Neural progenitor cell (in vitro differentiated cells): ENCODE results near the gene CCDC85C. TPM values are rescaled to one million over a fixed set of nuclear protein-coding genes. Genes with fewer than 3 reads are reported as not detected.

Experiments
- DNase-seq: peaks from one replicate; pipeline ENCODE4 v3.0.0-alpha.2; 2016; ENCODE audit warnings: low spot score
- H2AFZ ChIP-seq: fragments of 200-600 bp; sonication (generic); replicated peaks from 2 replicates; pipeline ENCODE4 v1.6.1; 2016; ENCODE audit warnings: antibody characterized with exemption
- H3F3A ChIP-seq: fragments of 200-600 bp; sonication (generic); 2 replicates; pipeline ENCODE4 v1.6.1; 2016; ENCODE audit warnings: antibody characterized with exemption, low read depth
- H3K27ac ChIP-seq: fragments of 200-600 bp; sonication (generic); 2 replicates; pipeline ENCODE4 v1.5.1; 2016; ENCODE audit warnings: mild to moderate bottlenecking
- H3K27me3 ChIP-seq: fragments of 200-600 bp; sonication (generic); 2 replicates; pipeline ENCODE4 v1.6.1; 2016; ENCODE audit warnings: mild to moderate bottlenecking, moderate library complexity
- H3K36me3 ChIP-seq: fragments of 200-600 bp; sonication (generic); 2 replicates; pipeline ENCODE4 v1.5.1; 2016
- H3K4me1 ChIP-seq: fragments of 200-600 bp; sonication (generic); 2 replicates; pipeline ENCODE4 v1.6.1; 2016; ENCODE audit warnings: mixed run types
- H3K4me2 ChIP-seq: fragments of 200-600 bp; sonication (generic); 2 replicates; pipeline ENCODE4 v1.6.1; 2016
- H3K4me3 ChIP-seq: fragments of 200-600 bp; sonication (generic); 2 replicates; pipeline ENCODE4 v1.5.1; 2016
- H3K79me2 ChIP-seq: fragments of 200-600 bp; sonication (generic); 2 replicates; pipeline ENCODE4 v1.6.1; 2016; ENCODE audit warnings: low read depth
- H3K9ac ChIP-seq: fragments of 200-600 bp; sonication (generic); 2 replicates; pipeline ENCODE4 v1.6.1; 2016
- H3K9me3 ChIP-seq: fragments of 200-600 bp; sonication (generic); 2 replicates; pipeline ENCODE4 v1.5.1; 2016; ENCODE audit warnings: low read depth
- H4K20me1 ChIP-seq: fragments of 200-600 bp; sonication (generic); 2 replicates; pipeline ENCODE4 v1.6.1; 2016; ENCODE audit warnings: low read depth
- H3K27ac Mint-ChIP-seq: 3 replicates; pipeline ENCODE4 v1.8.0; 2021; ENCODE audit warnings: mixed read lengths
- H3K27me3 Mint-ChIP-seq: 2 replicates; pipeline ENCODE4 v1.8.0; 2022; ENCODE audit warnings: low read depth, mild to moderate bottlenecking, inconsistent platforms, moderate library complexity, mixed read lengths; ENCODE audit not compliant: insufficient read depth
- H3K36me3 Mint-ChIP-seq: 3 replicates; pipeline ENCODE4 v1.8.0; 2021; ENCODE audit warnings: mixed read lengths
- H3K4me1 Mint-ChIP-seq: 3 replicates; pipeline ENCODE4 v1.8.0; 2021; ENCODE audit warnings: mixed read lengths
- H3K4me3 Mint-ChIP-seq: 3 replicates; pipeline ENCODE4 v1.8.0; 2021; ENCODE audit warnings: mild to moderate bottlenecking, moderate library complexity, mixed read lengths
- H3K9me3 Mint-ChIP-seq: 3 replicates; pipeline ENCODE4 v1.8.0; 2020; ENCODE audit warnings: mixed read lengths
- EZH2 ChIP-seq: fragments of 200-600 bp; sonication (generic); IDR thresholded peaks from 2 replicates; pipeline ENCODE4 v1.6.1; 2017; ENCODE audit warnings: antibody characterized with exemption, mild to moderate bottlenecking, moderate library complexity
- EZH2phosphoT487 ChIP-seq: fragments of 200-600 bp; sonication (generic); IDR thresholded peaks from 2 replicates; pipeline ENCODE4 v1.6.1; 2017; ENCODE audit warnings: antibody characterized with exemption
- total RNA-seq: library from RNA; depleted of rRNA; stranded (reverse); fragments of >200 nt; gene quantifications from 2 replicates; pipeline ENCODE4 v1.2.3, GENCODE V29; 2015; ENCODE audit warnings: low replicate concordance
- TF ChIP-seq, protein P1 (sequence below): fragments of 200-600 bp; sonication (generic); IDR thresholded peaks from 2 replicates; pipeline ENCODE4 v1.5.1; 2017; ENCODE audit warnings: antibody characterized with exemption, mild to moderate bottlenecking

CCDC85C gene
- total RNA-seq, 1 donor from 2014 or later, result 19.0 TPM

GRCh38 chr14:99573436-99574098 lies 30.4 kb downstream of the CCDC85C start:
- peaks cover 12% of the 10 kb centered on the region for H3K27me3 Mint-ChIP-seq
- Histone ChIP-seq H3K9me3 (no peaks in the 10 kb centered on the region), H3K4me2 (peak overlapping the region; percentile 60), H3F3A (peaks cover 48% of the 10 kb centered on the region), H3K79me2 (peaks cover 87% of the 10 kb centered on the region), H3K9ac (no peak overlapping the region), H2AFZ (no peak overlapping the region), H3K27me3 (no peaks in the 10 kb centered on the region), H3K4me3 (no peak overlapping the region), H3K36me3 (no peaks in the 10 kb centered on the region), H4K20me1 (peaks cover 99% of the 10 kb centered on the region), H3K27ac (no peak overlapping the region), H3K4me1 (peaks cover 70% of the 10 kb centered on the region)
- DNase-seq, result no peak
- peaks cover 91% of the 10 kb centered on the region for H3K4me1 Mint-ChIP-seq
- peak overlapping the region; percentile 97 for H3K27ac Mint-ChIP-seq
- H3K4me3 Mint-ChIP-seq, result peak overlapping the region; percentile 80
- no peak for TF ChIP-seq EZH2phosphoT487
- TF ChIP-seq, protein P1, sequence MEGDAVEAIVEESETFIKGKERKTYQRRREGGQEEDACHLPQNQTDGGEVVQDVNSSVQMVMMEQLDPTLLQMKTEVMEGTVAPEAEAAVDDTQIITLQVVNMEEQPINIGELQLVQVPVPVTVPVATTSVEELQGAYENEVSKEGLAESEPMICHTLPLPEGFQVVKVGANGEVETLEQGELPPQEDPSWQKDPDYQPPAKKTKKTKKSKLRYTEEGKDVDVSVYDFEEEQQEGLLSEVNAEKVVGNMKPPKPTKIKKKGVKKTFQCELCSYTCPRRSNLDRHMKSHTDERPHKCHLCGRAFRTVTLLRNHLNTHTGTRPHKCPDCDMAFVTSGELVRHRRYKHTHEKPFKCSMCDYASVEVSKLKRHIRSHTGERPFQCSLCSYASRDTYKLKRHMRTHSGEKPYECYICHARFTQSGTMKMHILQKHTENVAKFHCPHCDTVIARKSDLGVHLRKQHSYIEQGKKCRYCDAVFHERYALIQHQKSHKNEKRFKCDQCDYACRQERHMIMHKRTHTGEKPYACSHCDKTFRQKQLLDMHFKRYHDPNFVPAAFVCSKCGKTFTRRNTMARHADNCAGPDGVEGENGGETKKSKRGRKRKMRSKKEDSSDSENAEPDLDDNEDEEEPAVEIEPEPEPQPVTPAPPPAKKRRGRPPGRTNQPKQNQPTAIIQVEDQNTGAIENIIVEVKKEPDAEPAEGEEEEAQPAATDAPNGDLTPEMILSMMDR, result no peak
- no peak for TF ChIP-seq EZH2
- no peaks in the 10 kb centered on the region for H3K9me3 Mint-ChIP-seq
- peaks cover 7% of the 10 kb centered on the region for H3K36me3 Mint-ChIP-seq

DNA sequence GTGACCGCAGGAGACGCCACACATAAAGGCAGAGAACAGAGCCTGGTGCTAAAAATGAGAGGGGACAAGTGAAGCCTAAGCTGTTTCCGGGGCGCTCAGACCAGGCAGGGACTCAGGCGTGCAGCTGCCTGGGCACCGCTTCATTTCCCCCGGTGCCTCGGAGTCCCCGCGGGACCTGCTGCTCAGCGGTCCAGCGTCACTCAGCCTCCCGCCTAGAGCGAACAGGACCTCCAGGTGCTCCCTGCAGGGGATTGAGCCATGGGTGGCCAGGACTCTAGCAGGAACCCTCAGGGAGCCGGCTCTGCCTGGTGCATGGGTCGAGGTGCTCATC lies 31.0 kb downstream of the CCDC85C start:
- Mint-ChIP-seq H3K27me3 (peaks cover 11% of the 10 kb centered on the region), H3K9me3 (no peaks in the 10 kb centered on the region), H3K36me3 (peaks cover 7% of the 10 kb centered on the region), H3K4me3 (peak overlapping the region; percentile 57), H3K4me1 (peaks cover 91% of the 10 kb centered on the region), H3K27ac (no peak overlapping the region)
- peaks cover 48% of the 10 kb centered on the region for H3F3A ChIP-seq
- H4K20me1 ChIP-seq, result peaks cover 100% of the 10 kb centered on the region
- no peaks in the 10 kb centered on the region for H3K36me3 ChIP-seq
- H3K9ac ChIP-seq, result no peak overlapping the region
- H2AFZ ChIP-seq, result no peak overlapping the region
- H3K27me3 ChIP-seq, result no peaks in the 10 kb centered on the region
- no peak overlapping the region for H3K27ac ChIP-seq
- H3K4me1 ChIP-seq, result peaks cover 73% of the 10 kb centered on the region
- no peak for TF ChIP-seq EZH2phosphoT487
- TF ChIP-seq, protein P1, result no peak
- TF ChIP-seq EZH2, result no peak
- peaks cover 87% of the 10 kb centered on the region for H3K79me2 ChIP-seq
- H3K9me3 ChIP-seq, result no peaks in the 10 kb centered on the region
- no peak for DNase-seq
- H3K4me3 ChIP-seq, result no peak overlapping the region
- H3K4me2 ChIP-seq, result peak overlapping the region; percentile 70

GRCh38 chr14:99572173-99572999 lies 31.6 kb downstream of the CCDC85C start:
- H3K4me2 ChIP-seq, result peak overlapping the region; percentile 70
- Mint-ChIP-seq H3K27ac (peak overlapping the region; percentile 62), H3K36me3 (peaks cover 4% of the 10 kb centered on the region), H3K4me3 (peak overlapping the region; percentile 57), H3K27me3 (peaks cover 13% of the 10 kb centered on the region), H3K4me1 (peaks cover 90% of the 10 kb centered on the region), H3K9me3 (no peaks in the 10 kb centered on the region)
- H3K27ac ChIP-seq, result no peak overlapping the region
- no peak overlapping the region for H3K9ac ChIP-seq
- peaks cover 48% of the 10 kb centered on the region for H3F3A ChIP-seq
- TF ChIP-seq EZH2, result no peak
- TF ChIP-seq, protein P1, result no peak
- TF ChIP-seq EZH2phosphoT487, result no peak
- H3K79me2 ChIP-seq, result peaks cover 91% of the 10 kb centered on the region
- no peaks in the 10 kb centered on the region for H3K9me3 ChIP-seq
- peaks cover 73% of the 10 kb centered on the region for H3K4me1 ChIP-seq
- DNase-seq, result no peak
- no peak overlapping the region for H2AFZ ChIP-seq
- peaks cover 100% of the 10 kb centered on the region for H4K20me1 ChIP-seq
- H3K4me3 ChIP-seq, result no peak overlapping the region
- no peaks in the 10 kb centered on the region for H3K36me3 ChIP-seq
- no peaks in the 10 kb centered on the region for H3K27me3 ChIP-seq
